Stimulated activated naive CD4-positive, alpha-beta T cell treated with Interleukin-2 at 50 U/mL for 16 hours (primary cell): ENCODE data around the gene PSME1.
A peak's percentile ranks its signal among the peaks of the same experiment; 100 is the strongest.

ENCODE experiments used
- DNase-seq: peaks from one replicate; lab custom pipeline; 2025; lab: John Stamatoyannopoulos, UW

The PSME1 gene

DNA sequence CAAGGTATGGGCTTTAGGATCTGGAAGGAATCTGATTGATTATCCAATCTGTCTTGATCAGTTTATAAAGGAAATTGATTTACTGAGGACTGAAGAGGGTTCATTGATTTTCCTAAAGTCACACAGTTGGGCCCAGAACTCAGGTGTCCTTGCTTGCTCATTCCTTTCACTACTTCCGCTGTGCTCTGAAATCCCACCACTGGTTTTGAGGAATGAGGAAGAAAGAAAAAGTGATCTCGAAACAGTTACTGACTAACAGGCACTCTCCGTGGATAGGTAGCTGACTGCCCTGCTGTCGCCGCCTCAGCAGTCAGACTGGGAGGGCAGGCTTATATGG is 5.6 kb upstream of the PSME1 start, which contains the start of gene FITM1:
TSS of gene FITM1 (plus strand) at position 280 of the 337 bp plus-strand sequence. CDS start 905 bp downstream, outside the sequence.
- DNase-seq: no peak

DNA sequence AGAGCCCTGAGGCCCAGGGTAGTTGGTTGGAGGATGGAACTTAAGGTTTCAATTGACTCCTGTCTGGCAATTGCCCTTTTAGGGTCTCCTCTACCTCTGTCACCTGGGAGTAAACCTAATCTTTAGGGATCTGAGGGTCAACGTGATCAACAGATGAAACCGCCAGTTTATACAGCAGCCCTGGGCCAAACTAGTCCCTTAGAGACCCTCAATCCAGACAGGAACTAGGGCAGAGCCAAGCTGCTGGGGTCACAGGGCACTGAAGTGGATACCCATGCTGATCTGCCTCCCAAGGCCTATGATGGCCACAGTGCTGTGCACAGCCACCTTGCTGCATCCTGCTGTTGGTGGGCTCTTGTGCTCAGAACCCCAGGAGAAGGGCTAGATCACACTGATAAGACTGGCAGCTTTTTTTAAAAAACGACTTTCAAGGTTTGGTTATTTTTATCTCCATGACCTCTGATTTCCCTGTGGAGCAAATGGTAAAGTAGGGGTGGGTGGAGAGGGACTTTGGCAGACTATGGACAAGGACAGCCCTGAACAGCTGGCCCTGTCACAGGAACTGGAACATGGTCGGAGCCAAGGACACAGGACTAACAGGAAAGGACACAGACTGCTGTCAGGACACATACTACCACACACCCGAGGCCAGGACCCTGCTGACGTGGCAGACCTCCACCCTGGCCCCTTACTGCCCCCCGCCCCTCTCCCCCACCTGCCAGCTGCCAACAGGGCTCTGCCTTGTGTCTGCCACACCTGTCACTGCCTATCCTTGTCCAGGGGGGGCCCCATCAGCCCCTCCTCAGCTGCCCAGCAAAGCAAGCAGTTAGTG is 5.1 kb upstream of the PSME1 start:
- DNase-seq: no peak

DNA sequence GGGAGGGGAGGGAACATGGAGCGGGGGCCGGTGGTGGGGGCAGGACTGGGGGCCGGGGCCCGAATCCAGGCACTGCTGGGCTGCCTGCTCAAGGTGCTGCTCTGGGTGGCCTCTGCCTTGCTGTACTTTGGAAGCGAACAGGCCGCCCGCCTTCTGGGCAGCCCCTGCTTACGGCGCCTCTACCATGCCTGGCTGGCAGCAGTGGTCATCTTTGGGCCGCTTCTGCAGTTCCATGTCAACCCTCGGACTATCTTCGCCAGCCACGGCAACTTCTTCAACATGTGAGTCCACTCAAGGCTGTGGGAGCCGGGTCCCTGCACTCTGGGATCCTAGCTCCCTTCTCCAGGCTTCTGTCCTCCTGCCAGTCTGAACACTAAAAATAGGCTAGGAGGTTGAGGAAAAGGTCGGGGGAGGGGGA is 4.4 kb upstream of the PSME1 start:
- no peak for DNase-seq

DNA sequence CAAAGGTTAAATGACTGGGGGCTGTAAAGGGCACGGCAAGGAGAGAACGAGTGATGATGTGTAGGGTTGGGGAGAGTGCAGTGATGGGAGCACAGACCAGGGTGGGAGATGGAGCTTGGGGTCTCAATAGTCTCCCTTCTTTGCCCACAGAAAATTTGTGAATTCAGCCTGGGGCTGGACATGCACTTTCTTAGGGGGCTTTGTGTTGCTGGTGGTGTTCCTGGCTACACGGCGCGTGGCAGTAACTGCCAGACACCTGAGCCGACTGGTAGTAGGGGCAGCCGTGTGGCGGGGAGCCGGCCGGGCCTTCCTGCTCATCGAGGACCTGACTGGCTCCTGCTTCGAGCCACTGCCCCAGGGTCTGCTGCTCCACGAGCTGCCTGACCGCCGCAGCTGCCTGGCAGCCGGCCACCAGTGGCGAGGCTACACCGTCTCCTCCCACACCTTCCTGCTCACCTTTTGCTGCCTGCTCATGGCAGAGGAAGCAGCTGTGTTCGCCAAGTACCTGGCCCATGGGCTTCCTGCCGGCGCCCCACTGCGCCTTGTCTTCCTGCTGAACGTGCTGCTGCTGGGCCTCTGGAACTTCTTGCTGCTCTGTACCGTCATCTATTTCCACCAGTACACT is 3.8 kb upstream of the PSME1 start:
- peak; percentile 7 for DNase-seq

DNA sequence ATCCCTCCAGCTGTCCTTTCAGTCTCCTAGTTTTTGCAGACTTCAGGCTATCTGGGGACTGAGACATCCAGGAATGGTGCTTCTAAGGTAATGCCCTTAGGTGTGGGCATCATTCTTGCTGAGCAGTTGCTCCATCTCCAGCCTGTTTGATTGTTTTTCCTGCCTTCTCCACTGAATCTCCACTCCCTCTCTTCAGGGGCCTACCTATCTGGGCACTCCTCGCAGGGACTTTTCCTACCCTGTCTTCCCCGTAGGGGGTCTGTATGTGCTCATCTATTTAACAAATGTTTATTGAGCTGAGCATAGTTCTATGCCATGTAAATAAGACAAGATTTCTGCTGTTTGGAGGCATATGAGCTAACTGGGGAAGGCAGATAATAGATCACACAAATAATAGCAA is 3.0 kb upstream of the PSME1 start:
- DNase-seq: no peak

DNA sequence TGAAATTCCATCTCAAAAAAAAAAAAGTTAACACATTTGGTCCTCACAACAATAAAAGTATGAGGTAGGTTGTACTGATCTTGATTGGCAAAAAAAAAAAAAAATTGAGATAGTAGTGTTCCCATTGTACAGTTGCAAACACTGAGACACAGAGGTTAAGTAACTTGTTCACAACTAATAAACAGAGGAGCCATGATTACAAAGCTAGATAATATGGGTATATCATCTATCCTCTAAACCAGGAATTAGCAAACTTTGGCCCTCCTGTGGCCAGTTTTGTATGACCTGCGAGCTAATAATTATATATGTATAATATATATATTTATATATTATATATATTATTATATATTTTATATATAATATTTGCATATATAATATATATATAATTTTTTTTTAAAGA is 2.3 kb upstream of the PSME1 start:
- no peak for DNase-seq

DNA sequence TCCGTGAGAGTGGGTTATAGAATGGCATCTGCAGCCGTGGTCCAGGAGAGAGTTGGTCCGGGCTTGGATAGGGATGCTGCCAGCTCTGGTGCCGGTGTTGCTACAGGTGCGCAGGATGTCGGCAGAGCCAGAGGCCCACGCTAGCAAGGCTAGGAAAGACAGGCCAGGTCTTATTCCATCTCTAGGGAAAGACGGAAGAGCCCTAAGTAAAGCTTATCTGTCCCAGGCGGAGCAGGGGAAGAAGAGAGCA is 485 bp upstream of the PSME1 start:
- no peak for DNase-seq

DNA sequence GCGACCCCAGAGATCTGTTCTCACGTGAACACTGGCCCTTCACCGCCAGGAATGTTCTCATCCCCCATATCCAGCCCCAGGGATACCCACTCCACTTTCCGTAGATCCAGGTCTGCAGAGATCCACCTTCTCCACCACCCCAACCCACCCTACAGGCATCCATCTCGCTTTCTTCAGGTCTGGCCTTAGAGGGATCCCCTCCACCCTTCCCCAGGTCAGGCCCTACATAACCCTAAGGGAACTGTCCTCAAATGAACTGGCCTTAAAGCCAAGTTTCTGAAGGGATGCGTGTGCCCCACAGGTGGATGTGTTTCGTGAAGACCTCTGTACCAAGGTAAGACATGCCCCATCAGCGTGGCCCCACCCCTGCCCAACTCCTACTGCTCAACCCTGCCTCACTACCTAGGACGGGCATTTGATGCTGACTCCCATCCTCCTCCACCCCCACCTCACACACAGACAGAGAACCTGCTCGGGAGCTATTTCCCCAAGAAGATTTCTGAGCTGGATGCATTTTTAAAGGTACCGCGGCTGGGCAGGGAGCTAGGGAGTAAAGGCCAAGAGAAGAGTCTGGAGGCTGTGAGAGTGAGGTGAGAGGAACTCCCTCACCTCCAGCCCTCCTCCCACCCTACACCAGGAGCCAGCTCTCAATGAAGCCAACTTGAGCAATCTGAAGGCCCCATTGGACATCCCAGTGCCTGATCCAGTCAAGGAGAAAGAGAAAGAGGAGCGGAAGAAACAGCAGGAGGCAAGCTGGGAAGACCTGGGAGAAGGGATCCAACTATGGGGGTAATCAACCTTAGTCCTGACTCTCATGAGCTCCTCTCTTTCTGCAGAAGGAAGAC is 912 bp downstream of the PSME1 start:
- no peak for DNase-seq

DNA sequence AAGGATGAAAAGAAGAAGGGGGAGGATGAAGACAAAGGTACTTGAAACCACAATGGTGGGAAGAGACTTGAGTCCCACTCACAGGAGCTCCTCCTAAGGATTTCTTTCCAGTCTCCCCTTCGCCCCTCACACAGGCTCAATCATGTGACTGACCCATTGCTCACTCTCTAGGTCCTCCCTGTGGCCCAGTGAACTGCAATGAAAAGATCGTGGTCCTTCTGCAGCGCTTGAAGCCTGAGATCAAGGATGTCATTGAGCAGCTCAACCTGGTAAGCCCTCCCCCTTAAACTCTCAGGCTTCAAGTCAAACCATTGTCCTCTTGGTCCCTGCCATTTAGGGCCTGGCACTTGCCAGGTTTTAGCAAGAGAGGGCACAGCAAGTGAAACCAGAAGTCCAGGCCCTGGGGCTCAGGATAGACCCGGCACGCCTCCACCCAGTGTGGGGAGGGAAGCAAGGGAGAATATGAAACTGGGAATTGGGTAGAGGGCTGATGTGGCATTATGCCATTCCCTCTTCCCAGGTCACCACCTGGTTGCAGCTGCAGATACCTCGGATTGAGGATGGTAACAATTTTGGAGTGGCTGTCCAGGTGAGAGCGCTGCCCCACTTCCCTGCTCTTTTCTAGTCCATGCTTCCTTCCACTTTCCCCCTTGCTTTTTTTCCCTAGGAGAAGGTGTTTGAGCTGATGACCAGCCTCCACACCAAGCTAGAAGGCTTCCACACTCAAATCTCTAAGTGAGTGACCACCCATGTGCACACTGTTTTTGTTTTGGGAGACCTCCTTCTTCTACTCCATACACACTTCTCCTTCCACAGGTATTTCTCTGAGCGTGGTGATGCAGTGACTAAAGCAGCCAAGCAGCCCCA is 1.8 kb downstream of the PSME1 start:
- DNase-seq: no peak

DNA sequence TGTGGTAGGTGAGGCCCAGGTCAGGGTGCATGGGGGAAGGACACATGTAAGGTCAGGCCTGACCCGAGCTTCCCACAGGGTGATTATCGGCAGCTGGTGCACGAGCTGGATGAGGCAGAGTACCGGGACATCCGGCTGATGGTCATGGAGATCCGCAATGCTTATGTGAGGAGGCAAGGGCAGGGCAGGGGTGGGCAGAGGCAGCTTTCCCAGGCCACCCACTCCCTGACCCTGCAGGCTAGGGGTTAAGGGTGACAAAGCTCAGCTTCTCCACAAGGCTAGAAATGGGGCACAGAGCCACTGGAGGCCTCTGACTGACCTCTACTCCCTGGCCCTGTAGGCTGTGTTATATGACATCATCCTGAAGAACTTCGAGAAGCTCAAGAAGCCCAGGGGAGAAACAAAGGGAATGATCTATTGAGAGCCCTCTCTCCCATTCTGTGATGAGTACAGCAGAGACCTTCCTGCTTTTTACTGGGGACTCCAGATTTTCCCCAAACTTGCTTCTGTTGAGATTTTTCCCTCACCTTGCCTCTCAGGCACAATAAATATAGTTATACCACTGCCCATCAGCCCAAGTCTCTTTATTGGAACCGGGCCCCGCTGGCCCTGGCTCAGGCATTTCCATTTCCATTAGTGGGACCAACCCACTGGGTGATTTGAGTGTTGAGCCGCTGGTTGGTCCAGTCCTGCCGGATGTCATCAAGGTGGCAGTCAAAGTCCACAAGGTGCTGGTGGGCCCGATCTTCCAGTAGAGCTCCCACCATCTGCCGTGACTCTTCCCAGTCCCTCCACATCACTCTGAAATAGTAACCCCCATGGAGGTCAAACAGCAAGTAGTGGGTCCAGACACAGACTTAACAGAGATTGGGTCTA is 2.6 kb downstream of the PSME1 start:
- no peak for DNase-seq

DNA sequence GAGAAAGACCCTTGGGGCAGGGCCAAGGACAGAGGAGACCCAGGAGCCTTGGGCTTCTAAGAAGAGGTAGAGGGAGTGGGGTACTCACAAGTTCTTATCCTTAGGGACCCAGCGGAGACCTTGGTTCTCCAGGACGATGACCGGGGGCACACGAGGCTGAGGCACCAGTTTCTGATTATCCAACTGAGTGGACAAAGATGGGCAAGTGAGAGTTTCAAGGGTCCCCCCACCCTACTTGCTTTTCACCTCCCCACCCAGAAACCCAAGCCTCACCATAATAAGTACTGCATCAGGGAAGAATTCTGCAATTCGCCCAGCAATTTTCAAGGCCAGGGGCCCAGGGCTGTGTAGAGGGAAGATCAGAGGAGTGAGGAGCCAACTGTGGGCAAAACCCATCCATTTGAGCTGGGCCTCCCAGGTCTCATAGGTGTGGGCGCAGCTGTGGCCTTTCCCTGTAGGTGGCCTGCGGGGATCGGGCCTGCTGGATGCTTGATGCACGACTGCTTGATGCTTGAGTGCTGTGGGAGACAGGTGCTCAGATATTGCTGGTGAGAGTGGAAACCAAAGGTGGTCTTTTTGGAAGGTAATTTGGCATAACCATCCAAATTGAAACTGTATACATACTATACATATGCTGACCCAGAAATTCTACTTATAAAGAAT is 3.4 kb downstream of the PSME1 start:
- DNase-seq: peak; percentile 25

DNA sequence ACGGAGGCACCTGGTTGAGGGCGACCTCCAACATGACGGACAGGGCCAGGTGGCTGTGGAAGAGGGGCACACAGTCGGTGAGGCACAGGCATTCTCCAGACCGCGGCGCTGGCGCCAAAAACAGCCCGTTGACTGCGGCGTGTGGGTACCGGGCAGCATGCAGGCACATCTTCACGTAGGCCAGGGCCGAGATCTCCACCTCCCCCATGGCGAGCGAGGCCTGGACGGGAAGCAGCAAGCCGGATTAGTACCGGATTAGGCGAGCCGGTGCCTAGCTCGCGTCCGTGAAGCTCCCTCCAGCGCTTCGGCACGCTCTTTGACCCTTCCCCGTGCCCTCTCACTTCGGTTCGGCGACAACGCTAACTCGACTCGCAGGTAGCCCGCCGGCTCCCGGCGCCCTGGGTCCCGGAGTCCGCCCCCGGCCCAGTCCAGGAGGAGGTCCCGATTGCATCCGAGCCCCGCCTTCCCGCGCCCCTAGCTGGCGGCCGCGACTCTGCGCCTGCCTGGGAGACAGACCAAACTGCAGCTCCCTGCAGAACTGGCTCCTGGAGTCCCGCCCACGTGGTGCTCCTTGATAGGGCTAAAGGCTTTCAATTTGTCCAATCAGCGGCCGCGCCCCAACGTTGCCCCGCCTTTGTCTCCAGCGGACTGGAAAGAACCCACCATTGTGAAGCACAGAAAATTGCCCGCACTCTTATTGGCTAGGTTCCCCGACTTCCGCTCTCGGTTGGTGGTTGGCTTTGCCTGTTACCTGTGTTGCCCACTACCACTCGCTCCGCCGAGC is 5.3 kb downstream of the PSME1 start, which contains the start of gene EMC9:
TSS of gene EMC9 (minus strand) at position 495 of the 784 bp plus-strand sequence. CDS start at position 208, 287 bp downstream.
- DNase-seq: peak; percentile 100

DNA sequence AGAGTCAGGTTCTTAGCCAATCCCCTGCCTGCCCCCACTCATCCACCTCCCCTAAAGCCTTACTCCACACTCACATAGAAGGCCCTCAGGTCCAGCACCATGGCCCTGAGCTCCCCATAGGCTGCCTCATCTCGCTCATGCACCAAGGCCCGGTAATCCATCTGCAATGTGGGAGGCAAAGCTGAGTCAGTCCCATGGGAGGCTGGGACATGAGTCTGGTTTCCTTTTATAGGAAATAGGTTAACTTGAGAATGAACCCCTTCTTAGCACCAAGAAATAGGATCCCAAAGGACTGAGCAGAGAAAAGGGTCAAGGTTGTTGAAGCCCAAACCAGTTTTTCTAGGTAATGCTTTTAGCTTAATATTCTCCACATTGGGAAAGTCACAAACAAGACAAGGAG is 7.5 kb downstream of the PSME1 start:
- no peak for DNase-seq

DNA sequence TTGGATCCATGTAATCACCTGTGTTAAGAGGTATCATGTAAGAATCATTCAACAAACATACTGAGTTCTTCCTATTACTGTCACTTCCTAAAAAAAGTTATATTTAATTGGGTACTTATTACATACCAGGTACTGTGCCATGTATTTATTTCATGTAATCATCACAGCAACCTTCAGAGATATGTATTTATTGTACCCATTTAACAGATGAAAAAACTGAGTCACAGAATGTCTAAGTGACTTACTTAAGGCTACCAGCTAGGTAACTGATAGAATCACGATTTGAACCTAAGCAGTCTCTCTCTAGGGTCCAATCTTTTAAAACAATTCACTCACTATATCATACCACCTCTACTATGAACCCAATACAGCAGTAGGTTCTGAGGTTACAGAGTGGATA is 8.5 kb downstream of the PSME1 start:
- DNase-seq: no peak

DNA sequence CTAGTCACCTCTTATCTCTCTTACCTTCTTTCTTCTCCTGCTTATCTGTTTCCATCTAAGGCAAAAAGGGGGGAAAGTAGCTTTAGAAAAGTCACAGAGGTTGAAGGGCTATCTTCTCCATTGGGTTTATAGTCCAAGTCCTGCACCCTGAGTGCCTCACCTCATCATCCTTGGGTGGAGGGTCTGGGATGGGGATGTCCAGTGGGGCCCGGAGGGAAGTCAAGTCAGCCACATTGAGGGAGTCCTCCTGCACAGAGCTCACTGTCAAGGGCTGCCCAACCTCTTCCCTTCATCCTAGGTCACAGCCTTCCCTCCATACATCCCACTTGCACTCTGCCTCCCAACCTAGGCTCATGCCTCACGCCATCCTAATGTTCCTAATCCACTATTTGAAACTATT is 9.2 kb downstream of the PSME1 start:
- DNase-seq: no peak

DNA sequence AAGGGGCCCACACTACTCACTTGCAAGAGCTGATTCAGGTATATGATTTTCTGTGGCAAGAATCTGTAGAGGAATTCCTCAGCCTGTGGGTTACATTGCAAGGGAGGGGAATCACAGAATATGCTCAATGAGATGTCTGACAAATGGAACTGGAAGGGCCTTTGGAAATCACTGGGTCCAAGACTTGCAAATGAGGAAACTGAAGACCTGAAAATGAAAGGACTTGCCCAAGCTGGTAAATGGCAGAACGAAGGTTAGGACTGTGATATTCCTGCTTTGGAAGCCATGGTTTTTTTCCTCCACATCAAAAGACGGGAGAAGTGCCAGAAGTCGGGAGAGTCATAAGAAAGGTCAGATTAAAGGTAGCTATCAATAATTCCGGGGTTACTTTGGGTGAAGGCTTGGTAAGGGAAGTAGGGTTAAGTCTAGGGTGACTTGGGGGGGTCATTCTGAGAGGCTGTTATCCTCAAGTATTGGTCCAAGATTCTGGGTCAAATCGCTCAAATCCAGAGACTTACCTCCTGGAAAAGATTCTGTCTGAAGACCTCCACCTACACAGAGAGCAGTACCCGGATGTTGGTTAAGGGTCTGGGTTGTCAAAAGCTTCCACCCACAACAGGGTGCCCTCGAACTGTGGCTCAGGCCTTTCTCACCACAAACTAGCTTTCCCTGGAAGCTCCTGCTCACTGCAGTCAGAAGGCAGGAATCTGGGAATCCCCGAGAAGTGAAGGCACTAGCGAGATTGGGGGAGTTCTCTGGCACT is 9.9 kb downstream of the PSME1 start:
- DNase-seq: no peak

DNA sequence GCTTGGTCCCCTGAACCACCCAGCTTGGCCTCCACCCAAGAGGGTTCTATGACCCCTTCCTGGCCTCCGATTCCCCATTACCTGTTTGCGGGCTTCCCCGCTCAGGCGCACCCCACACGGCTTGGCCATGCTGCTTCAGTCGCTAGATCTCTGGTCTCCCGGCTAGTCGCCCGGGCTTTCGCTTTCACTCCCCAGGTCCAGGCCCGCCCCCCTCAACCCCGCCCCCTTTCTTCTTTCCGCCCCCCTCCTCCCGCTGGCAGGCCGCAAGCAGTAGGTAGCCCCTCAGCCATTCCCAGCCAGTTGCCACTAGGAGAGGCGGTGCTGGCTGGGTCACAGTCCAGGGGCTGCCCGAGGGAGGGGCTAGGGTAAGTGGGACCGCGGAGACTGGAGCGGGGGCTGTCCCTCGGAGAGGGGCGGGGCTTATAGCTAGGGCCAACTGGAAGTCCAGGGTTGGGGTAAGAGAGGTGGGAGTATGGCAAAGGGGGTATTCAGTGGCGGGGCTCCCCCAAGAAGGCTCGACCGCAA is 10.5 kb downstream of the PSME1 start, which contains the start of gene PSME2:
TSS of gene PSME2 (minus strand) at position 158 of the 525 bp plus-strand sequence. CDS start at position 129, 29 bp downstream.
- DNase-seq: peak; percentile 86

DNA sequence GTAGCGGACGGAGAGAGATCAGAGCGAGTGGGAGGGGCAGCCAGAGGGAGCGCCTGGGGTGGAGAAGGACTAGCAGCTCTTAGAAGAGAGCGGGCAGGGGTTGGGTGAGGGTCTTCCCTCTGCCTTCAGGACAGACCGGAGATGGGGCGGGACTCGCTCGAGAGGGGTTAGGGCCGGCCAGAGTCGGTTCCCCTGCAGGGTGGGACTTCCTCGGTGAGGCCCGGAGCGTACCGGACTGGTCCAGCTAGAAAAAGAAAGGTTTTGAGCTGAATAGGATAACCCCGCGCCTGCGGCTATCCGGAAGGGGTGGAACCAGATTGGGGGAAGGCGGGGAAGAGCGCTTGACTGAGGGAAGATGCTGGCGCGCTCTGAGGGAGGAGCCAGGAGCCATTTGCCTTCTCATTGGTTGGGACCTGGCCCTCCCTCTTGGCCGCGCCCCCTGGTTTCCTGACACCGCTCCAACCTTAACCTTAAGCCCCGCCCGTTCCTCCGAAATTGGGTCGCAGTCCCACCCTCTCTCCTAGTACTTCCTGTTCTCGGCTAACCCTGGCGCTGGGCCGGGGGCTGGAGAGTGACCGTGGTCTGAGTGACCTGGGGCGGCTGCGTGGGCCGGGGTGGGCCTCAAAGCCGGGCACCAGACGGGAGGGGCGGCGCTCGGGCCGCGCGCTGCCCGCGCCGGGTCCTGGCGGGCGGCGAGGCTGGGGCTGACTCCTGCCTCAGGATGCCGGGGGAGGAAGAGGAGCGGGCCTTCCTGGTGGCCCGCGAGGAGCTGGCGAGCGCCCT is 11.2 kb downstream of the PSME1 start, which contains the start of gene RNF31:
TSS of gene RNF31 (plus strand) at position 521 of the 783 bp plus-strand sequence. CDS start at position 722, 201 bp downstream.
- DNase-seq: peak; percentile 99
